UCSD-AML1 (cell line): ENCODE data around the gene CFAP251.
"Not testable (repeated sequence)": the region's sequence is repeated elsewhere in the genome, so short reads cannot be mapped to it uniquely, and the experiment has no call there.

Experiments
- DNase-seq: peaks from one replicate; lab custom pipeline; 2025; ENCODE audit not compliant: unreplicated experiment; lab: John Stamatoyannopoulos, UW

The CFAP251 gene

GRCh38 chr12:122024132-122024785 is 105.9 kb downstream of the CFAP251 start:
- DNase-seq: no peak

GRCh38 chr12:122026706-122027333 is 108.4 kb downstream of the CFAP251 start:
- no peak for DNase-seq

- no peak for DNase-seq
Measured at GRCh38 chr12:122028165-122028904, 109.9 kb downstream of the CFAP251 start.

- DNase-seq: no peak
Measured at GRCh38 chr12:122028905-122029560, 110.6 kb downstream of the CFAP251 start.

- no peak for DNase-seq
Measured at GRCh38 chr12:122029620-122030423, 111.4 kb downstream of the CFAP251 start.

GRCh38 chr12:122030424-122031035 is 112.1 kb downstream of the CFAP251 start:
- no peak for DNase-seq

- DNase-seq: peak; percentile 56
Measured at GRCh38 chr12:122031342-122032216, 113.2 kb downstream of the CFAP251 start.

- DNase-seq: no peak
Measured at GRCh38 chr12:122032580-122032979, 114.2 kb downstream of the CFAP251 start.

GRCh38 chr12:122035292-122035691 is 116.9 kb downstream of the CFAP251 start:
- DNase-seq: no peak

GRCh38 chr12:122036153-122036552 is 117.8 kb downstream of the CFAP251 start:
- no peak for DNase-seq

GRCh38 chr12:122040579-122041386 is 122.4 kb downstream of the CFAP251 start:
- no peak for DNase-seq

- not testable (repeated sequence) for DNase-seq
Measured at GRCh38 chr12:122041458-122041857, 123.1 kb downstream of the CFAP251 start.

GRCh38 chr12:122042910-122043309 is 124.5 kb downstream of the CFAP251 start:
- DNase-seq: no peak

- DNase-seq: no peak
Measured at GRCh38 chr12:122043476-122043875, 125.1 kb downstream of the CFAP251 start.

- DNase-seq: no peak
Measured at GRCh38 chr12:122045262-122045661, 126.9 kb downstream of the CFAP251 start.

- no peak for DNase-seq
Measured at GRCh38 chr12:122046145-122046544, 127.8 kb downstream of the CFAP251 start.

GRCh38 chr12:122048151-122048550 is 129.8 kb downstream of the CFAP251 start:
- DNase-seq: no peak

- no peak for DNase-seq
Measured at GRCh38 chr12:122049827-122050226, 131.4 kb downstream of the CFAP251 start.

- no peak for DNase-seq
Measured at GRCh38 chr12:122050706-122051105, 132.3 kb downstream of the CFAP251 start.
